Measurements from ENCODE around the gene KIAA0232. TPM values are rescaled to one million over a fixed set of nuclear protein-coding genes. Genes with fewer than 3 reads are reported as not detected.
"Not testable (repeated sequence)": the region's sequence is repeated elsewhere in the genome, so short reads cannot be mapped to it uniquely, and the experiment has no call there.

KIAA0232 gene
- total and polyA plus RNA-seq, 10 of the 15 experiments (the other 5 are each of a cell fraction or from before 2014, with no cell fraction given) = 2.8 to 15.1 (median 10.8) TPM

DNA sequence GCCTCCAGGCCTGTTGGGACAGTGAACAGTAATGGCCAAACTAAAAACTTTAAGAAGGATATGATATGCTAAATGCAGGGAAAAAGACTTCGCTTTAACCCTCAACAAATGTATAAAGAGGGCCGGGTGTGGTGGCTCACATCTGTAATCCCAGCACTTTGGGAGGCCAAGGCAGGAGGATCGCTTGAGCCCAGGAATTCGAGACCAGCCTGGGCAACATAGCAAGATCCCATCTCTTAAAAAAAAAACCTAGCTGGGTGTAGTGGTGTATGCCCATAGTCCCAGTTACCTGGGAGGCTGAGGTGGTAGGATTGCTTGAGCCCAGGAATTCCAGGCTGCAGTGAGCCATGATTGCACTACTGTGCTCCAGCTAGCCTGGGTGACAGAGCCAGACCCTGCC lies 14.8 kb downstream of the KIAA0232 start:
- SMC1A ChIA-PET (ENCODE audit: uncharacterized antibody, unreplicated experiment) = interaction anchor here (0.9 to 2.4 kb wide), 3 partner anchors 9 to 54 kb away, joined by 3 to 8 read pairs (median 3); no protein-coding TSS in a partner anchor
- FAIRE-seq; H3K9ac ChIP-seq (ENCODE audit: control insufficient read depth, insufficient read depth, low read length); H3K27ac ChIP-seq (ENCODE audit: control insufficient read depth, insufficient read depth); H2AFZ ChIP-seq (ENCODE audit: control insufficient read depth, low read depth, low read length); H3K4me1 ChIP-seq (ENCODE audit: control insufficient read depth, insufficient read depth, low read length); H3K4me2 ChIP-seq (ENCODE audit: control insufficient read depth, insufficient read depth); H4K20me1 ChIP-seq (ENCODE audit: control insufficient read depth, insufficient read depth); ATAC-seq; intact Hi-C loops (cut with micrococcal nuclease; ENCODE audit: unreplicated experiment); in situ Hi-C loops (cut with MboI); H3K27me3 ChIP-seq (replicated peaks in 1 of 2; ENCODE audit: control insufficient read depth in 2 of 2, insufficient read depth in 2 of 2, low read length in 1 of 2); DNase-seq (ENCODE audit: low read depth, low spot score); RAD21 ChIA-PET (ENCODE audit: unreplicated experiment); H3K36me3 ChIP-seq (ENCODE audit: control insufficient read depth in 2 of 2, insufficient read depth in 2 of 2, low read length in 1 of 2); BruUV-seq (replicated peaks); H3K9me3 ChIP-seq (replicated peaks; ENCODE audit: control insufficient read depth, insufficient read depth, low read length); H3K4me3 ChIP-seq: not testable (repeated sequence)
- POLR2A ChIA-PET = interaction anchor here (0.6 to 2.5 kb wide), 3 partner anchors 9 to 999 kb away, joined by 3 to 17 read pairs (median 10); no protein-coding TSS in a partner anchor
- peaks cover 29% of the 10 kb centered on the region for H3K79me2 ChIP-seq (ENCODE audit: control insufficient read depth, insufficient read depth, low read length)
- WGBS (ENCODE audit: insufficient coverage, insufficient replicate concordance, low lambda C conversion rate, missing lambda C conversion rate) = 95% methylated on average over 4 of the region's 4 CpGs
- CTCF ChIA-PET = interaction anchor here (1.8 kb wide), 1 partner anchor 76 kb away, joined by 6 read pairs; no protein-coding TSS in a partner anchor

DNA sequence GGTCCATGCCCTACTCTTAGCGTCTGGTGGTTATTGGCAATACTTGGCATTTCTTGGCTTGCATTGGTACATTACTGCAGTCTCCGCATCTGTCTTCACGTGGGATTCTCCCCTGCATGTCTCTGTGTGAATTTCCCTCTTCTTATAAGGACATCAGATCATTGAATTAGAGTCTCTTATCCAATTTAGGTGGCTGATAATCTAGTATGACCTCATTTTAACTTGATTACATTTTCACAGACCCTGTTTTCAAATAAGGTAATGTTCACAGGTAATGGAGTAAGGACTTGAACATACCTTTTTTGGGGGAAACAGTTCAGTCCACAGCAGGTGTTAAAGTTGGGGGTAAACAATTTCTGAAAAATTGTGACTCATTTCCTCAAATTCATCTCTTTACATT lies 16.6 kb downstream of the KIAA0232 start:
- H3K27ac ChIP-seq (ENCODE audit: control insufficient read depth, insufficient read depth) = no peak overlapping the region
- WGBS (ENCODE audit: insufficient coverage, insufficient replicate concordance, low lambda C conversion rate, missing lambda C conversion rate) = 98% methylated on average over 3 of the region's 3 CpGs
- no peak overlapping the region for H3K4me3 ChIP-seq
- peaks cover 4% of the 10 kb centered on the region; the same call in 1 of the 2 replicates for H3K4me1 ChIP-seq (ENCODE audit: control insufficient read depth, insufficient read depth, low read length)
- no peaks in the 10 kb centered on the region for H3K9me3 ChIP-seq (replicated peaks; ENCODE audit: control insufficient read depth, insufficient read depth, low read length)
- peaks cover 22% of the 10 kb centered on the region for H3K79me2 ChIP-seq (ENCODE audit: control insufficient read depth, insufficient read depth, low read length)
- SMC1A ChIA-PET (ENCODE audit: uncharacterized antibody, unreplicated experiment) = interaction anchor here (1.2 kb wide), 1 partner anchor 18 kb away, joined by 3 read pairs; no protein-coding TSS in a partner anchor
- H3K9ac ChIP-seq (ENCODE audit: control insufficient read depth, insufficient read depth, low read length) = no peak overlapping the region
- intact Hi-C loops (cut with micrococcal nuclease; ENCODE audit: unreplicated experiment) (no loop called here), in situ Hi-C loops (cut with MboI) (no loop called here)
- H2AFZ ChIP-seq (ENCODE audit: control insufficient read depth, low read depth, low read length) = no peak overlapping the region
- no peak overlapping the region for H3K4me2 ChIP-seq (ENCODE audit: control insufficient read depth, insufficient read depth)
- CTCF ChIA-PET = no interaction called here
- no peaks in the 10 kb centered on the region for H3K27me3 ChIP-seq (replicated peaks in 1 of 2; ENCODE audit: control insufficient read depth in 2 of 2, insufficient read depth in 2 of 2, low read length in 1 of 2)
- ATAC-seq = no peak
- FAIRE-seq = no peak
- TF ChIP-seq TCF3 (IDR thresholded peaks at IDR 0.05; ENCODE audit: borderline replicate concordance, insufficient read depth, low read depth, low read length) (no peak), CHD2 (IDR thresholded peaks at IDR 0.05; ENCODE audit: borderline replicate concordance, low read depth, low read length) (no peak), SIN3A (IDR thresholded peaks at IDR 0.05; ENCODE audit: low read depth, low read length) (no peak), CBX5 (IDR thresholded peaks at IDR 0.05; ENCODE audit: low read depth) (no peak), PML (IDR thresholded peaks at IDR 0.05; ENCODE audit: low read length) (no peak), RB1 (IDR thresholded peaks at IDR 0.05; ENCODE audit: borderline replicate concordance) (no peak), SIX5 (IDR thresholded peaks at IDR 0.05; ENCODE audit: low read depth, low read length, severe bottlenecking) (no peak), NFXL1 (IDR thresholded peaks at IDR 0.05; ENCODE audit: borderline replicate concordance) (no peak), HDAC6 (IDR thresholded peaks at IDR 0.05; ENCODE audit: unreplicated experiment) (no peak), NFYB (IDR thresholded peaks at IDR 0.05; ENCODE audit: insufficient read depth, low read depth, low read length) (no peak), POU2F2 (IDR thresholded peaks at IDR 0.05; ENCODE audit: borderline replicate concordance, low read depth, low read length) (no peak)
- TF ChIP-seq, protein P1, sequence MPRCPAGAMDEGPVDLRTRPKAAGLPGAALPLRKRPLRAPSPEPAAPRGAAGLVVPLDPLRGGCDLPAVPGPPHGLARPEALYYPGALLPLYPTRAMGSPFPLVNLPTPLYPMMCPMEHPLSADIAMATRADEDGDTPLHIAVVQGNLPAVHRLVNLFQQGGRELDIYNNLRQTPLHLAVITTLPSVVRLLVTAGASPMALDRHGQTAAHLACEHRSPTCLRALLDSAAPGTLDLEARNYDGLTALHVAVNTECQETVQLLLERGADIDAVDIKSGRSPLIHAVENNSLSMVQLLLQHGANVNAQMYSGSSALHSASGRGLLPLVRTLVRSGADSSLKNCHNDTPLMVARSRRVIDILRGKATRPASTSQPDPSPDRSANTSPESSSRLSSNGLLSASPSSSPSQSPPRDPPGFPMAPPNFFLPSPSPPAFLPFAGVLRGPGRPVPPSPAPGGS (IDR thresholded peaks at IDR 0.05; ENCODE audit: borderline replicate concordance, insufficient read depth, low read depth, low read length, poor library complexity, severe bottlenecking) = no peak
- TF ChIP-seq, protein P2, sequence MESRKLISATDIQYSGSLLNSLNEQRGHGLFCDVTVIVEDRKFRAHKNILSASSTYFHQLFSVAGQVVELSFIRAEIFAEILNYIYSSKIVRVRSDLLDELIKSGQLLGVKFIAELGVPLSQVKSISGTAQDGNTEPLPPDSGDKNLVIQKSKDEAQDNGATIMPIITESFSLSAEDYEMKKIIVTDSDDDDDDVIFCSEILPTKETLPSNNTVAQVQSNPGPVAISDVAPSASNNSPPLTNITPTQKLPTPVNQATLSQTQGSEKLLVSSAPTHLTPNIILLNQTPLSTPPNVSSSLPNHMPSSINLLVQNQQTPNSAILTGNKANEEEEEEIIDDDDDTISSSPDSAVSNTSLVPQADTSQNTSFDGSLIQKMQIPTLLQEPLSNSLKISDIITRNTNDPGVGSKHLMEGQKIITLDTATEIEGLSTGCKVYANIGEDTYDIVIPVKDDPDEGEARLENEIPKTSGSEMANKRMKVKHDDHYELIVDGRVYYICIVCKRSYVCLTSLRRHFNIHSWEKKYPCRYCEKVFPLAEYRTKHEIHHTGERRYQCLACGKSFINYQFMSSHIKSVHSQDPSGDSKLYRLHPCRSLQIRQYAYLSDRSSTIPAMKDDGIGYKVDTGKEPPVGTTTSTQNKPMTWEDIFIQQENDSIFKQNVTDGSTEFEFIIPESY (IDR thresholded peaks at IDR 0.05) = no peak
- H3K36me3 ChIP-seq (ENCODE audit: control insufficient read depth in 2 of 2, insufficient read depth in 2 of 2, low read length in 1 of 2) = no peaks in the 10 kb centered on the region
- RAD21 ChIA-PET (ENCODE audit: unreplicated experiment) = no interaction called here
- BruUV-seq (replicated peaks) = no TSS peak
- POLR2A ChIA-PET = no interaction called here
- DNase-seq (ENCODE audit: low read depth, low spot score) = no peak
- no peaks in the 10 kb centered on the region for H4K20me1 ChIP-seq (ENCODE audit: control insufficient read depth, insufficient read depth)

All from GM12878 (cell line).